CD4-positive, alpha-beta T cell treated with Interleukin-21 for 1 hour (primary cell): Measurements from ENCODE around the gene RPL13.

Source experiments
- DNase-seq: peaks from one replicate; pipeline ENCODE4 v3.0.0-alpha.2; 2020

RPL13 gene

DNA sequence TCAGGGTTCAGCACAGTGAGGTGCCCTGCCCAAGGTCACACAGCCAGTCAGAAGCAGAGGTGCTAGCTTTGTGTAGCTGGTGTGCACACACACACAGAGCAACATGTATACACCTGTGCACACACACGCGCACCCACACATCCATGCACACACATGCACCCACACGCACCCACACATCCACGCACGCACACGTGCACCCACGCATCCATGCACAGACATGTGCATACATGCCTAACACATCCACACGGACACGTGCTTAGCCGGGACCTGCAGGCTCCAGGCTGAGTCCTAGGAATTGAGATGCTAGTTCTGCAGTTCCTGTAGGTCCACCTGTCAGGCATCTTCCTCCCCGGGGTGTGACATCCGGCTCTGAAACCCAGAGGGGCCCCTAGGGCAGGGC lies 39.9 kb downstream of the RPL13 start:
- no peak for DNase-seq

DNA sequence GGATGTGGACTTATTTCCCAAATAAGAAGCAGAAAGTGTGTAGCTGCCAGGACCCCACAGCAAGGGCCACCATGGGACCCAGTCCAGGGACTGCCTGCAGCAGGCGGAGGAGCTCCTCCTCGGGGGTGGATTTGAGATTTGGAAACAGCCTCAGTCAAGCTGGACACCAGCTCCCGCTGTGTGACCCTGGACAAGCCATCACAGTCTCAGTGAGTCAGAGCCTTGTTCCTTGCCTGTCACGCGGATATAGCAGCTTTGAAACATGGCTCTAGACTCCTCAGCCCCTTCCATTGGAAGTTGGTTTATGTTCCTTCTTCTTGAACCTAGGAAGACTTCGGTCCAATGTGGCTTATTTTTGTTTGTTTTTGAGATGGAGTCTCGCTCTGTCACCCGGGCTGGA lies 40.5 kb downstream of the RPL13 start:
- DNase-seq: no peak

DNA sequence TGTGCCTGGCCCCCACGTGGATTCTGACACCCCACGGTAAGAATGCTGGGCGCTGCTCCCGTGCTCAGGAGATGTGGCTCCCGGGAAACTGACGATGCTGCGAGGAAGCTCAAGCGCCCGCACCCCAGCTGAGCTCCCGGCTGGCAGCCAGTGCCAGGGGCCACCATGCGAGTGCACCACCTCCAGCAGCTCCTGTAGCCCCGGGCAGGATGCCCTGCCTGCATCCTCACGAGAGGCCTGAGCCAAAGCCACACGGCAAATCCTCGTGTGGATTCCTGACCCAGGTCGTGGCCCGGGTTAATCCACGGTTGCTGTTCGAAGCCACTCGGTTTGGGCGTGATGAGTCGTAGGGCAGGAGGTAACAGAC lies 41.4 kb downstream of the RPL13 start:
- DNase-seq: no peak

DNA sequence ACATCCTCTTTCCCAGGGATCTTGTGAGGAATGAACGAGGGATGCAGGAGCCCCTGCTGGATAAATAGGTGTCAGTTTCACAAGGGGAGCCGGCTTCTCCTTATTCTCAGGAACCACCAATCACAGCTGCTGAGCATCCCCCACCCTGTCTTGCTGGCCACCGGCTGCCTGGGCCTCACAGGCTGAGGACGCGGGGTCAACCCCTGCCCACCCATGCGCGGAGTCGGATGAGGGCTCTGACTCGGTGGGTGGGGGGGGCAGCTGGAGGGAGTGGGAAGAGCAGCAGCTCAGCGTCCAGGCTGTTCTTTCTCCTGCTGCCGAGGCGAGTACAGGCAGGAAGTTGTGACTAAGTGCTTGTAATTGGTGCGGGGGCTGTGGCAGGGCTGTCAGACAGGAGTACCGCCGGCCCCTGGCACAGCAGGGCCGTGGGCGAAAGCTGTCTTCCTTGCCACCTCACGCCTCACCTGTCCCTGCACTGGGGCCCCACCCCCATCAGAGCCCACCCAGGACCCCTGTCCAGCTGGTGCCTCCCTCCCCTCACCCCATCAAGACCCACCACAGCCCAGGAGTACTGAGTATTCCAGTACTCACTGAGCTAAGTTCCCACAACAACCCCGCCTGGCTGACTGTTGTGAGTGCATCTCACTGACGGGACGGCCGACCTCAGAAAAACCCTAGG lies 41.9 kb downstream of the RPL13 start:
- DNase-seq: peak; percentile 43

DNA sequence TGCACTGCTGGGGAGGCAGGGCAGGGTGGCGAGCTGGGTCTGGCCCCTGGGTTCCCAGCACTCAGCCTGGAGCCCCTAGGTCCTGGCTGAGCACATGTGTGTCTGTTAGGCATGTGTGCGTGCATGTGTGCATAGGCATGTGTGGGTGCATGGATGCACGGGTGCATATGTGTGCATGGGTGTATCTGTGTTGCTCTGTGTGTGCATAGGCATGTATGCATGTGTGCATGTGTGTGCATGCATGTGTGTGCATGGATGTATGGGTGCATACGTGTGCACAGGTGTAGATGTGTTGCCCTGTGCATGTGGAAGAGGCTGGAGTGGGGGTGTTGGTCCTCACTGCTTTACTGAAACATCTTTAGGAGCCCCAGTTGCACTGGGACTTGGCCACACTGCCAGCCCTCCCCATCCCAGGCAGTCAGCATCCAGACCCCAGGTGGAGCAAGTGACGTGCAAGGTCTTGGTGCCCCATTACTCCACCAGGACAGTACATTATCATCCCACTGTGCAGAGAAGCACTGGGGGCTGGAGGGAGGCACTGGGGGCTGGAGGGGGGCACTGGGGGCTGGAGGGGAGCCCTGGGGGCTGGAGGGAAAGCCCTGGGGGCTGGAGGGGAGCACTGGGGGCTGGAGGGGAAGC lies 42.6 kb downstream of the RPL13 start:
- no peak for DNase-seq

DNA sequence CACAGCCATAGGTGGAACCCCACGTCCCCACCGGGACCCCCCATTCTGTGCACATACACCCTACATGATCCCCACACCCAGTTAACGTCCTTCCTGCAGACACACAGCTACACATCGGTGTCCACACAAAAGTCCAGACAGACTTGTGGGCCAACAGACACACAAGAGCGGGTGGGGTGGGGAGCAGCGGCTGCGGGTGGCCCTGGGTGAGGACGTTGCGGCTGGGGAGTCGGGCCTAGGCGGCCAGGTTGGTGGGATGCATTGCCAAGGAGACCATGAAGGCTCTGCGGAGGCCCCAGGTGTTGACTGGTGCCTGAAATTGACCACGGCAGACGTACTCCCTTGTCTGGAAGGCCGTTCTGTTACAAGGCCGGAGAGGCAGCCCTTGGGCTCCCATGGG lies 44.3 kb downstream of the RPL13 start:
- DNase-seq: no peak

- no peak for DNase-seq
Observed at GRCh38 chr16:89605186-89605970, 44.9 kb downstream of the RPL13 start.

DNA sequence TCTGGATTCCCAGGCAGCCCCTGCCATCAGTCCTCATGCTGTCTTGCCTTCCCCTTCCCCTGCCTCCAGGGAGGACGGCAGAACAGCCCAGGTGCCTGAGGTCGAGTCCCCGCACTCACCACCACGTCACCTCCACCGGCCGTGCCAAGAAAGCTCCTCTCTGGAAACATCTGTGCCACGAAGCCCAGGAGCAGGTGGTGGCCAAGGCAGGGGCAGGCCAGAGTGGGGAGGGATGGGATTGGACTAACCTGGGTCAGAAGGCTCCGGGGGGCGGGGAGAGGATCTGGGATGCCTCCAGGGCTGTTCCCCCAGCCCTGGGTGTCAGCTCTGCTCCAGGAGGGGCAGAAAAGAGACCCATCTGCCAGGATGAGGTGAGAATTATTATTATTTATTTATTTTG lies 45.5 kb downstream of the RPL13 start:
- DNase-seq: no peak

- DNase-seq: no peak
Observed at GRCh38 chr16:89607453-89607852, 47.0 kb downstream of the RPL13 start.

GRCh38 chr16:89607937-89608740 lies 47.7 kb downstream of the RPL13 start:
- DNase-seq: no peak

DNA sequence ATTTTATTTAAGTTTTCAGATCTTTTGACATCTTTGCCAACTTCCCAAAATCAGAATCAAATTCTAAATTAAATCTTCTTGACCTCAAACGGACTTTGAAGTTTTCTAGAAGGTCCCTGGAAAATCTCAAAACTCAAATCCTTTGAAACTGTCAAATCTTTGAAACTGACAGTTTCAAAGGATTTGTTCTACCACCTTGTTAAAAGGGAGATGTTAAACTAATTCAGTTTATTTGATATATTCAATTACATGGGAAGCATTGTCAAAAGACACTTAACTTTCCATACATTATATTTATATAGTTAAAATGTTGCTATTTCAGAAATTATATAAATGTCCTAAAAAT lies 49.6 kb downstream of the RPL13 start:
- DNase-seq: no peak

- no peak for DNase-seq
Observed at GRCh38 chr16:89612415-89613166, 52.1 kb downstream of the RPL13 start.

DNA sequence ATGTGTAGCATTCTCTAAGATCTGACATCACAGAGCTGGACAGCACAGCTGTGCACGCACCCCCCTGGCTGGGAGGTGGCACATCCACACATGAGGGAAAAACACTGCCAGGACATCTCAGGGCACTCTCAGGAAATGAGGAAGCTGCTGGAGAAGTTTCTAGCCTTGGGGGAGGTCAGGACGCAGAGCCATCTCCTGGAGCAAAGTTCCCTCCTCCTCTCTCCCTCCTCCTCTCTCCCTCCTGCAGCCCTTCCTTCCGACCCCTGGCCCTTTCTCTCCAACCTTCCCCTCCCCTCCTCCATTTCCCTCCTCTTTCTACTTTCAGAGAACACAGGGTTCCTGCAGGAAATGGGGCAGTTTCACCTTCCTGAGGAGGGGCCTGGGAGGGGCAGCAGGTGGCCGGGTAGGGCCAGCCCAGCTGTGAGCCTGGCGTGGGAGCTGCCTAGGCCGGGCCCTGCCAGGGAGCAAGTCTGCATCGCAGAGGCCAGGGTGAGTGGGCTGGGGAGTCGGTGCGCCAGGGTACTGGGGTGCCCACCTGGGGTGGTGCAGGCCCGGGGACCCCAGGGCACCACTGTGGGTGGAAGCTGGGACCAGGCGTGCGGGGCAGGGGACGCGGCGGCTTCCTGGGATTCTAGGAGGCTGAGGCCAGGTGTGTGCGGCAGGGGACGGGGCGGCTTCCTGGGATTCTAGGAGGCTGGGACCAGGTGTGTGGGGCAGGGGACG lies 52.9 kb downstream of the RPL13 start, which contains the start of gene DPEP1:
Gene DPEP1, plus strand, starts transcription at position 412 of the 723 bp plus-strand sequence. CDS start 16,769 bp downstream, outside the sequence.
- DNase-seq: no peak

DNA sequence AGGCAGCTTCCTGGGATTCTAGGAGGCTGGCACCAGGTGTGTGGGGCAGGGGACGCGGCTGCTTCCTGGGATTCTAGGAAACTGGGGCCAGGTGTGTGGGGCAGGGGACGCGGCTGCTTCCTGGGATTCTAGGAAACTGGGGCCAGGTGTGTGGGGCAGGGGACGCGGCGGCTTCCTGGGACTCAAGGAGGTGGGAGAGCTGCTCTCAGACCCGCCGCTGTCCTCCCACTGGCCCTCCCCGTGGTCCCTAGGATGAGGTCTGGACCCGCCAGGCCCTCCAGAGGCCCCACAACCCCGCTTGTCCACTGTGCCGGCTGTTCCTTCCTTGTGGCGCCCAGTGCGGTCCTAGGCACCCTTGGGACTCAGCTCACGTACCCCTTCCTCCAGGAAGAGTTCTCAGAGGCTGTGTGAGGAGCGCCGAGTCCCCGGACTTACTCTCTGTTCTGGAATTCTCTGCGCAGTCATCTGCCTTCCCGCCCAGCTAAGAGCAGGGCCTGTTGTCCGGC lies 53.5 kb downstream of the RPL13 start:
- DNase-seq: no peak
